GM19468 (cell line): ENCODE measurements around the gene RNF157.

Source experiments
- ATAC-seq: cut with Tn5 transposase; IDR thresholded peaks from one replicate; pipeline ENCODE4 v1.9.1; 2021; ENCODE audit warnings: mild to moderate bottlenecking, moderate library complexity, moderate number of reproducible peaks; ENCODE audit not compliant: unreplicated experiment; ENCODE audit errors: extremely low read depth

The RNF157 gene

GRCh38 chr17:76240461-76241203 is at the start of gene RNF157:
RNF157 (minus strand) TSS chr17:76240493; CDS start chr17:76240240, 253 bp downstream.
- ATAC-seq = no peak

DNA sequence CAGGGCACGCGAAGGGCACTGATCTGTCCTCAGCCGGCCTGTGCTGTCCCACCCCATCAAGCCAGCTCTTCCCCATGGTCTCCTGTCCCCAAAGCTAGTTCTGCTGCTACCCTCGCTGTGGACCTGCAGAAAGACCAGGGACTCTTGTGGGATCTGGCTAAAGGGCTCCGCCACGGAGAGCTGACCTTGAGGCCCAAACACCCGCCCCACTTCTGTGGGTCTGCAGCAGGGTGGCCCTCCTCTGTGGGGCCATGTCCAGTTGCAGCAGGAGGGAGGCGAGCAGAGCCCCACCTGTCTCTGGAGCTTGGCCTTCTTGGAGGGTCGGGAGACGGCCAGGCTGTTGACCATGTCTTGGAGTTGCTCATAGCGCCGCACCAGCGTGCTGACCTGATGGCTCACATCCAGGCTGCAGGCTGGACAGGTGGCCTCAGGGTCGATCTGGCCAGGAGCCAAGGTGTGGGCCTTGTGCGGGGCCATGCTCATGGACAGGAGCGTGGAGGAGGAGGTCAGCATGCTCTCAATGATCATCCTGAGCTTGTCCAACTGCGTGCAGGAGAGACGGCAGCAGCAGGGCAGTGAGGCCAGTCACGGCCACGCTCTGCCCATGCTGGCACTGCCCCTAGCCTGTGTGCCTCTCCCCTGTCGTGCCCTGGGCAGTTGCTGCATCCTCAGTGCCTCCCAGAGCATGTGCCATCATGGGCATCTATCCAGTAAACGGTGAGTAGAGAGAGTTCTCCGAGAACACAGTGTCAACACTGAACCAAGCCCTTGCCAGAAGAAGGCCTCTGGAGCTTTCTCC is 41.5 kb upstream of the RNF157 start:
- ATAC-seq = no peak

GRCh38 chr17:76280650-76281049 is 40.4 kb upstream of the RNF157 start:
- ATAC-seq = no peak

- no peak for ATAC-seq
Measured at GRCh38 chr17:76279742-76280287, 39.5 kb upstream of the RNF157 start.

DNA sequence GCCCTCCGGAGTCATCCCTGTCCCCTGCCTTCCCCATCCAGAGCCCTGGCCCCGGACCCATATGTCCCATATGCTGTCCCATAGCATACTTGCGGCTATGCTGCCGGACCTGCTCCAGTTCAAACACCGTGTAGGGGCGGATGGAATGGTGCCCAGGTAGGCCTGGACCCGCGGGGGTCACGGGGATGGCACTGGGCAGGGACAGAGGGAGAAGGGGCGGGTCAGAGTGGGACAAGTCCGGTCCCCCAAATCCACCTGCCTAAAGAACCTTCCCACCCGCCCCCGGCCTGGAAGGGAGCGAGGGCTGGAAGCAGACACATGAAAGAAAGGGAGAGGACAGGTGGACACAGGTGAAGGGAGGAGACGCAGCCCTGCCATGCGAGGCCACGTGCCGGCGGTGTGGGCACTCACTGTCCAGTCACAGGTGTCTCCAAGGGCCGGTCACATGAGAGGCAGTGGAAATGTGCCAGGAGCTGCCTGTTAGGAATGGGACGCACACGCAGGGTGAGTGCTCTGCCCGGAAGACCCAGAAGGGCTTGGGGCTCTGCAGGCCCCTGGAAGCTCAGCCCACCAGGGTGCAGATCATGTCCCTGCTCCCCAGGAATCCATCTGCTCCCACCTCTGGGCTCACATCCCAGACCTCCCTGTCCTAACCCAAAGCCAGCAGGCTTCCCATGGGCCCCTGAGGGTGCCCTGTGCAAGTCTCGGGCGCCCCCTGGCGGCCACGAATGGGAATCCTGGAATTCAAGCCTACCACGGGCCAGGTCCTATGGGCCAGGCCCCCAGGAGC is 38.9 kb upstream of the RNF157 start:
- peak; percentile 70 for ATAC-seq

DNA sequence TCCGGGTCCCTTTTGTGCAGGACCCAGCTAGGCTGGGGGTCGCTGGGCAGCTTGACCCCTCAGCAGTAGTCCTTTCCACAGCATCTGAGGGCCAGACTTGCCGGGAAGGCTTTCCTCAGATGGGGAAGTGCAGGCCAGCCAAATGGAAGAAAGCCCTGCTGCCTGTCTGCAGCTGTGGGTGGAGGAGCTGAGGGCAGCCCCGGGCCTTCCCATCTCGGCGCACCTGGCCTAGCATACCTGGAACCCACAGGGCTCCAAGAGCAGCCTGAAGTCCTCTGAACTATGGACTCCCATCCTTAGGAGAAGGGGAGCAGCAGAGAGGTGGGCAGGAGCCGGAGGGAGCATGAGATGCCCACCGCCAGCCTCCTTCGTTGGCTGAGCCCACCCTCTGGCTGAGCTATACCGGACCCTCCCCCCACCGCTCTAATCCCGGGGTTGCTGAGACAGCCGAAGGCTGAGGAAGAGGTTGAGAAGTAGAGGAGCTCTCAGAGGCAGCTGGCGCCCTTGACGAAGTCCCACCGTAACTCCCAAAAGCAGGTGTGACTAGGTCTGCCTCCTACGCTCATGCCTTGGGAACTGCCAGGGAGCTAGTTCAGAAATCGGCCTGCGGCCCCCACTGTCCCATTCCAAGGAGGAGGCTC is 38.1 kb upstream of the RNF157 start:
- ATAC-seq = no peak

- ATAC-seq = no peak
Measured at GRCh38 chr17:76277300-76278267, 37.3 kb upstream of the RNF157 start.

DNA sequence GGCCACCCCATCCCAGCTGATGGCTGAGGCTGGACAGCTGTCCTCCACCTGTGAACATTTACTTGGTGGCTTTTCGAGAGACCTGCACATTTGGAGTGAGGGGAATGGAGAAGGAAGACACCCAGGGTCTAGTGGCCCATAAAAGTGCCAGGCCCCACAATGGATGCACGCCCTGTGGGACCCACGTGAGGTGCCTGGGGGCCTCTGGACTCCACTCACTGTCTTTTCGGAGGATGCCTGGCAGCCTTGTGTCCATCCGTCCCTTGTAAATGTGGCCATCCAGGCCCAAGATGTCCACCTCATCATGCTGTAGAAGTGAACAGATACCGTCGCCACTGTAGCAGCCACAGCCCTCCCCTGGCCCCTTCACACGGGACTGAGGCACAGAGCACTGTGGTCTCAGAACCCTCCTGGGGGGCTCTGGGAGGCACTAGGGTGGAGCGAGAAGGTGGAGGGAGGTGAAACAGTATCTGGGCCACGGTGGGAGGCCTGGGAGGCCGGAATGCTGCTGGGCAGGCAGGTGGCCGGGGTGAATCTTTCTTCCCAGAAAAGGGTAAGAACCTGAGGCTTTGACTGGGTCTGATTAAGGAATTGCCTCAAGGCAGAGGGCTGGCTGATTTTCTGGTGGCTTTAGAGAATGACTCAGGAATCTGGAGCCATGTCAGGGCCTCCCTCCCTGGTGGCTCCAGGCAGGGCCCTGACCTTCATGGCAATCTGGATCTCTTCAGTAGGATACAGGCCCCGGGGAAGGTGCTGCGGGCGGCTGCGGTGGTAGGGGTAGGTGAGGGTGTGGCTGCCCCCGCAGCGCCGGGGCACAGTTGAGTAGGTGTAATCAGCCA is 36.4 kb upstream of the RNF157 start:
- ATAC-seq = no peak

- no peak for ATAC-seq
Measured at GRCh38 chr17:76276069-76276431, 35.8 kb upstream of the RNF157 start.

- ATAC-seq = no peak
Measured at GRCh38 chr17:76275382-76276068, 35.2 kb upstream of the RNF157 start.

GRCh38 chr17:76274112-76274956 is 34.0 kb upstream of the RNF157 start:
- ATAC-seq = no peak

- ATAC-seq = no peak
Measured at GRCh38 chr17:76273445-76274111, 33.3 kb upstream of the RNF157 start.

DNA sequence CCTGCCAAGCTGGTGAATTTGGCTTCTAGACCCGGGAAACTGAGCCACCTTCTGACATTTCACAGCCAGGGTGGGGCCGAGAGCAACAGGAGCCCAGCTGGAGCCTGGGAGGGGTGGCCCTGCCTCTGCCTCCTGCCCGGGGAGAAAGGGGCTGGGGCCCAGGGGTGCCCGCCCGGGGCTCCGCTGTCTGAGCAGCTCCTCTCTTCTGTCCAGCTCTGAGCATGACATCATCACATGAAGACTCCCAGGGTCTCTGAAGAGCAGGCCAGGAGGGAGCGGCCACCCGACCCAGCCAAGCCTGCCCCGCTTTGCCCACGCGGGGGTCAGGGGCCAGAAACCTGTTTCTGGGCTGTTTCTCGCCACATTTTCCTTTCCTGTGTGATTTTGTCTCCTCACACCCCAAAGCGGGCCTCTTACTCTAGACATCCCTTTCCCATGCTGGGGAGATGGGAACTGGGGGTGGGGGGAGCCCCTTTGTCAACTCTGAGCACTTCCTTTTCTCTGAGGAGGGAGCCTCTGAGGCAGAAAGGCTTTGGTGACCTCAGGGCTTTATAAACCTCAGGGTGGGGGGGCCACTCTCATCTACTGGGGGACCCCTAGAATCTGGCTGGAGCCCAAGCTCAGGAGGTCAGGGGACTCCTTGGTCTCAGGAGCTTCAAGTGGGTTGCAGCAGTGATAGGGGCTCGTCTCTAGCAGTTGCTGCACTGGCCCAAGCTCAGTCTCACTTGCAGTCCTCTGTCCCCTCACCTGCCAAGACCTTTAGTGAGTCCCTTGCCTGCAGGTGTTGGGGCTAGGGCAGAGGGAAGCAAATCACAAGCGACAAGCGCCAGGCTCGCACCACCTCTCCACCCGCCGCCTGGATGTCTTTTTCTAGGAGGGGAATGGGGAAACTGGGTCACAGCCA is 32.5 kb upstream of the RNF157 start:
- ATAC-seq = no peak

GRCh38 chr17:76271669-76272540 is 31.6 kb upstream of the RNF157 start:
- peak; percentile 28 for ATAC-seq
